HL-60 (cell line): ENCODE measurements around the gene UST.

ENCODE experiments used
- CTCF ChIP-seq: IDR thresholded peaks from one replicate; pipeline ENCODE4 v1.5.1; 2011; ENCODE audit warnings: low read length, control low read depth, inconsistent platforms; ENCODE audit not compliant: insufficient read depth
- GABPA ChIP-seq: IDR thresholded peaks from 2 replicates; pipeline ENCODE4 v1.6.1; 2012; ENCODE audit warnings: low read depth
- POLR2AphosphoS5 ChIP-seq: IDR thresholded peaks from 2 replicates; pipeline ENCODE4 v1.6.1; 2012; ENCODE audit warnings: low read depth
- SPI1 ChIP-seq: IDR thresholded peaks from 2 replicates; pipeline ENCODE4 v1.6.1; 2012; ENCODE audit warnings: low read depth, mild to moderate bottlenecking, borderline replicate concordance
- TF ChIP-seq, protein P1 (sequence below): IDR thresholded peaks from 2 replicates; pipeline ENCODE4 v1.6.1; 2012; ENCODE audit warnings: low read depth; ENCODE audit not compliant: insufficient replicate concordance

DNA sequence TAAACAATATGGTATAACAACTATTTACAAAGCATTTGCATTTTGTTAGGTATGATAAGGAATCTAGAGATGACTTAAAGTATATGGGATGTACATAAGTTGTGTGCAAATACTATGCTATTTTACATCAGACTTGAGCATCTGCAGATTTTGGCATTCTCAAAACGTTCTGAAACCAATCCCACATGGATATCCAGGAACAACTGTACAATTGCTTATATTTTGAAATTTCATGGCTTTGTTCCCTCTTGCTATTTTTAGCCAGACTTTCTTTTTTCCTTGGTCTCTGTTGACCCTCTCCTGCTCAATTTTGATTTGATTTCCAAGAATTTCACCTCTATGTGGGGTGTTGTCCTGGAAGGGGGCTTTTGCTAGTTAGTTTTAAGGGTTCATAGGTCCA is 32.9 kb upstream of the UST start:
- TF ChIP-seq CTCF, result no peak
- no peak for TF ChIP-seq SPI1
- no peak for TF ChIP-seq POLR2AphosphoS5
- TF ChIP-seq, protein P1, sequence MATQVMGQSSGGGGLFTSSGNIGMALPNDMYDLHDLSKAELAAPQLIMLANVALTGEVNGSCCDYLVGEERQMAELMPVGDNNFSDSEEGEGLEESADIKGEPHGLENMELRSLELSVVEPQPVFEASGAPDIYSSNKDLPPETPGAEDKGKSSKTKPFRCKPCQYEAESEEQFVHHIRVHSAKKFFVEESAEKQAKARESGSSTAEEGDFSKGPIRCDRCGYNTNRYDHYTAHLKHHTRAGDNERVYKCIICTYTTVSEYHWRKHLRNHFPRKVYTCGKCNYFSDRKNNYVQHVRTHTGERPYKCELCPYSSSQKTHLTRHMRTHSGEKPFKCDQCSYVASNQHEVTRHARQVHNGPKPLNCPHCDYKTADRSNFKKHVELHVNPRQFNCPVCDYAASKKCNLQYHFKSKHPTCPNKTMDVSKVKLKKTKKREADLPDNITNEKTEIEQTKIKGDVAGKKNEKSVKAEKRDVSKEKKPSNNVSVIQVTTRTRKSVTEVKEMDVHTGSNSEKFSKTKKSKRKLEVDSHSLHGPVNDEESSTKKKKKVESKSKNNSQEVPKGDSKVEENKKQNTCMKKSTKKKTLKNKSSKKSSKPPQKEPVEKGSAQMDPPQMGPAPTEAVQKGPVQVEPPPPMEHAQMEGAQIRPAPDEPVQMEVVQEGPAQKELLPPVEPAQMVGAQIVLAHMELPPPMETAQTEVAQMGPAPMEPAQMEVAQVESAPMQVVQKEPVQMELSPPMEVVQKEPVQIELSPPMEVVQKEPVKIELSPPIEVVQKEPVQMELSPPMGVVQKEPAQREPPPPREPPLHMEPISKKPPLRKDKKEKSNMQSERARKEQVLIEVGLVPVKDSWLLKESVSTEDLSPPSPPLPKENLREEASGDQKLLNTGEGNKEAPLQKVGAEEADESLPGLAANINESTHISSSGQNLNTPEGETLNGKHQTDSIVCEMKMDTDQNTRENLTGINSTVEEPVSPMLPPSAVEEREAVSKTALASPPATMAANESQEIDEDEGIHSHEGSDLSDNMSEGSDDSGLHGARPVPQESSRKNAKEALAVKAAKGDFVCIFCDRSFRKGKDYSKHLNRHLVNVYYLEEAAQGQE, result no peak
- no peak for TF ChIP-seq GABPA
